Measurements from ENCODE around the gene GNPAT.

Gene GNPAT

DNA sequence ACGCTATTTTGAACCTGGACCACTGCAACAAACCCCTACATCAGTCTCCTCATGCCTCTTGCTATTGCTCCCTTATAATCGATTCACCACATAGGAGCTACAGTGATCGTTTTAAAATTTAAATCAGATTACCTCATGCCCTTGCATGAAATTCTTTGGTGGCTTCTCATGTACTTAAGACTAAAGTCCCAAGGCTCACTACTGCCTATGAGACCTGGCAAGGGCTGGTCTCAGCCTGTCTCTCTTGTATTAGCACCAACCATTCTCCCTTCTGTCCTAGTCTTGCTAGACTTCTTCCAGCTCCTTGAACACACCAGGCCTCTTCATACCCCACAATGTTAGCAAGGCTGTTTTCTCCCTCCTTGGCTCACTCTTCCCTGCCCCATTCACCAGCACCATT lies 6.5 kb upstream of the GNPAT start:
- in situ Hi-C loops (cut with HindIII; ENCODE audit: low sequenced_read_pairs), result no loop called here
- TF ChIP-seq, protein P1, sequence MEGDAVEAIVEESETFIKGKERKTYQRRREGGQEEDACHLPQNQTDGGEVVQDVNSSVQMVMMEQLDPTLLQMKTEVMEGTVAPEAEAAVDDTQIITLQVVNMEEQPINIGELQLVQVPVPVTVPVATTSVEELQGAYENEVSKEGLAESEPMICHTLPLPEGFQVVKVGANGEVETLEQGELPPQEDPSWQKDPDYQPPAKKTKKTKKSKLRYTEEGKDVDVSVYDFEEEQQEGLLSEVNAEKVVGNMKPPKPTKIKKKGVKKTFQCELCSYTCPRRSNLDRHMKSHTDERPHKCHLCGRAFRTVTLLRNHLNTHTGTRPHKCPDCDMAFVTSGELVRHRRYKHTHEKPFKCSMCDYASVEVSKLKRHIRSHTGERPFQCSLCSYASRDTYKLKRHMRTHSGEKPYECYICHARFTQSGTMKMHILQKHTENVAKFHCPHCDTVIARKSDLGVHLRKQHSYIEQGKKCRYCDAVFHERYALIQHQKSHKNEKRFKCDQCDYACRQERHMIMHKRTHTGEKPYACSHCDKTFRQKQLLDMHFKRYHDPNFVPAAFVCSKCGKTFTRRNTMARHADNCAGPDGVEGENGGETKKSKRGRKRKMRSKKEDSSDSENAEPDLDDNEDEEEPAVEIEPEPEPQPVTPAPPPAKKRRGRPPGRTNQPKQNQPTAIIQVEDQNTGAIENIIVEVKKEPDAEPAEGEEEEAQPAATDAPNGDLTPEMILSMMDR (IDR thresholded peaks at IDR 0.05; ENCODE audit: low read depth, low read length), result no peak
- H3K4me3 ChIP-seq (ENCODE audit: low read depth, low read length), result no peak overlapping the region
- DNase-seq (ENCODE audit: low read depth, low spot score), result no peak

DNA sequence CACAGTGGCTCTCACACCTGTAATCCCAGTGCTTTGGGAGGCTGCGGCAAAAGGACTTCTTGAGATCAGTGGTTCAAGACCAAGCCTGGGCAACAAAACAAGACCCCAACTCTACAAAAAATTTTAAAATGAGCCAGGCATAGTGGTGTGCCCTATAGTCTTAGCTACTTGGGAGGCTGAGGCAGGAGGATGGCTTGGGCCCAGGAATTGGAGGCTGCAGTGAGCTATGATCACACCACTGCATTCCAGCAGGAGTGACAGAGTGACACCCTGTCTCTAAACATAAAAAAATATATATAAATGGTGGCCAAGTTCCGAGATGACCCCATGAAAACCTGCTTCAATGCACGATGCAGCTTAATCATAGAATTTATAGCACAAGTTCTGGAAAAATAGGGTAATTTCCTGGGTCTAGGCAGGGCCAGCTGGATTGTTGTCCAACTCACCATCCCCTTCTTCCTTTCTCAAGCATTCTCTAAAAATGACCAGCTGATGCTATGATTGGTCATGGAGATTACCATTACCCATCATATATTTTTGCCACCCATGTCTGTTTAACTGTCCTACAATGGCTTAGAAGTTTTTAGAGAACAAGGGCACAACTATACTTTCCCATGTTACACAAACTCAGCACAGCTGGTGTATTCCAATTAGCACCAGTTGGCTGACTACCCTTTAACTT lies 5.3 kb upstream of the GNPAT start:
- no peak overlapping the region for H3K4me3 ChIP-seq (ENCODE audit: low read depth, low read length)
- no peak for DNase-seq (ENCODE audit: low read depth, low spot score)
- in situ Hi-C loops (cut with HindIII; ENCODE audit: low sequenced_read_pairs), result no loop called here
- TF ChIP-seq, protein P1 (IDR thresholded peaks at IDR 0.05; ENCODE audit: low read depth, low read length), result no peak

DNA sequence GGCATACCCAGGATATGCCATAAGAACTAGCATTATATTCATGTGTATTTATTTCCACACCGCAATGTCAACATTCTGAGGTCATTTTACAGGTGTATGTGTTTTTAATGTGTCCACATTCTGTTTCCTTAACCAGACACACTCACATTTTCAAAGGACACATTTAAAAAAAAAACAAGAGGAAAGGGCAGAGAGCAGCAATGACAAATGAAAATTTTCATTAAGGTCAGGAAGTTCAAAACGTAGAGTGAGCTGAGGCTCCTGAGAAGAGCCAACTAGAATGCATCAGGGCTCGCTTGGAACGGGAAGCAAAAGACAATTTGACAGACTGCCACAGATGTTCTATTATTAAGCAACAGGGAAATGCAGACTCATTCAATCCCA lies 4.8 kb upstream of the GNPAT start:
- in situ Hi-C loops (cut with HindIII; ENCODE audit: low sequenced_read_pairs), result no loop called here
- TF ChIP-seq, protein P1 (IDR thresholded peaks at IDR 0.05; ENCODE audit: low read depth, low read length), result no peak
- H3K4me3 ChIP-seq (ENCODE audit: low read depth, low read length), result no peak overlapping the region
- no peak for DNase-seq (ENCODE audit: low read depth, low spot score)

DNA sequence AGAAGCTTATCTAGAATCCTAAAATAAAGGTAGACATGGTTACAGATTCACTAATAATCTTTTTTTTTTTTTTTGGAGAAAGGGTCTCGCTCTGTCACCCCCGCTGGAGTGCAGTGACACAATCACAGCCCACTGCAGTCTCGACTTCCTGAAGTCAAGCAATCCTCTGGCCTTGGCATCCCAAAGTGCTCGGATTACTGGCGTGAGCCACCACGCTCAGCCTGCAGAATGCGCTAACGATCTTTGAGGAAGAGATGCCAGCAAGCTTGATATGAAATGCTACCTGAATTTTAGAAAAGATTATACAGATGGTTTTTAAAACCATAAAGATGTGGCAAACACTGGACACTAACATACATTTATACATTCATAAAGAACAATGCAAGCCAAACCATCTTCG lies 4.1 kb upstream of the GNPAT start:
- H3K4me3 ChIP-seq (ENCODE audit: low read depth, low read length), result no peak overlapping the region
- in situ Hi-C loops (cut with HindIII; ENCODE audit: low sequenced_read_pairs), result no loop called here
- no peak for DNase-seq (ENCODE audit: low read depth, low spot score)
- TF ChIP-seq, protein P1 (IDR thresholded peaks at IDR 0.05; ENCODE audit: low read depth, low read length), result no peak

DNA sequence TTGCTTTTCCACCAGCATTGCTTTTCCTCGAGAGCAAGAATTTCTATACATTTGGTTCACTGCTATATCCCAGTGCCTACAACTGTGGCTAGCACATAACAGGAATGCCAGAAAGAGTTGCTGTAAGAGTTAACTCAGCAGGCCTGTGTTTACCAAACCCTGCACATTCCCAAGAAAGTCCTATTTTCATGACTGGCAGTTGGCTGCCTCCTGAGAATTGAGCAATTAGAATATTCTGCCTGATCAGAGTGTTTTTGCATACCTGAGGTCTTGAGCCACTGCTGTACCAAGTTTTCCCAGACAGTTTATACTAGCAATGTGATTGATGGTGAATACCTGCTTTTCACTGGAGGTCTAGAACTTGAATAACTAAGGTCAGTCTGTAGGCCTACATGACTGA lies 2.7 kb upstream of the GNPAT start:
- in situ Hi-C loops (cut with HindIII; ENCODE audit: low sequenced_read_pairs), result no loop called here
- TF ChIP-seq, protein P1 (IDR thresholded peaks at IDR 0.05; ENCODE audit: low read depth, low read length), result no peak
- no peak overlapping the region for H3K4me3 ChIP-seq (ENCODE audit: low read depth, low read length)
- DNase-seq (ENCODE audit: low read depth, low spot score), result no peak

DNA sequence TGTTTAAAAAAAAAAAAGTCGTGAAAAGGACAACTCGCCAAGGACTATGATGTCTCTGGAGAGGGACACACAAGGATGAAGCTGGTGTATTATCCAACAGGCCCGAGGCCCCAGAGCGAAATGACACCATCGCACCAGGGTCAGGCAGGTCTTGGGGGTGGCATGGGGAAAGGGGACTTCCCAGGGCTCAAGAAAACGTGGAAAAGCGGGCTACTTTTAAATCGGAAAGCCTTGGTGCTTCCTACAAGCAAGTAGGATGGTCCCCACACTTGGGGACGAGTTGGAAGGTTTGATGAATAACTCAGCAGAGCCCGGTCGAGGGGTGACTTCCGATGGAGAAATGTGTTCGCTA lies 505 bp upstream of the GNPAT start:
- in situ Hi-C loops (cut with HindIII; ENCODE audit: low sequenced_read_pairs), result no loop called here
- DNase-seq (ENCODE audit: low read depth, low spot score), result no peak
- TF ChIP-seq, protein P1 (IDR thresholded peaks at IDR 0.05; ENCODE audit: low read depth, low read length), result no peak
- H3K4me3 ChIP-seq (ENCODE audit: low read depth, low read length), result peak overlapping the region; percentile 93

DNA sequence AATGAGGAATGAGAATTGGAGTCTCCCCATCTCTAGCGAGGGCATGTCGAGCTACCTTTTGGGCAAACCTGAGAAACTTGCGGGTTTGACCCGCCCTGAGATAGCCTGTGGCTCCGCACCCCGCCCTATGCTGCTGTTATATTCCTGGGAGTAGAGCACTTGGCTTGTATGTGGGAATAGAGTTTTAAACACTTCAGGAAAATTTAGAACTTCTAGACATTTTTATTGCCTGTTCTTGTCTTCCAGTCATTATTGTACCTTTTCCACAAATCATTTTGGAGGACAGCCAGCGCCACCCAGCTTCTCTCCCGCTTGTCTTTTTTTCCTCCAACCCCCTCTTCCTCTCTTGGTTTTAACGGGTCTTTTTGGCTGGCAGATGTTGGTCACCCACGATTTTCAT lies 738 bp downstream of the GNPAT start:
- in situ Hi-C loops (cut with HindIII; ENCODE audit: low sequenced_read_pairs), result no loop called here
- H3K4me3 ChIP-seq (ENCODE audit: low read depth, low read length), result peak overlapping the region; percentile 93
- no peak for DNase-seq (ENCODE audit: low read depth, low spot score)
- TF ChIP-seq, protein P1 (IDR thresholded peaks at IDR 0.05; ENCODE audit: low read depth, low read length), result no peak

Data from astrocyte of the spinal cord (primary cell).